Amniotic stem cell (primary cell): ENCODE measurements around the gene ATP2C2.

Source experiments
- DNase-seq: peaks from one replicate; lab custom pipeline; 2025; lab: John Stamatoyannopoulos, UW

ATP2C2 gene

GRCh38 chr16:84451781-84452180 lies 83.4 kb downstream of the ATP2C2 start:
- DNase-seq, result no peak

DNA sequence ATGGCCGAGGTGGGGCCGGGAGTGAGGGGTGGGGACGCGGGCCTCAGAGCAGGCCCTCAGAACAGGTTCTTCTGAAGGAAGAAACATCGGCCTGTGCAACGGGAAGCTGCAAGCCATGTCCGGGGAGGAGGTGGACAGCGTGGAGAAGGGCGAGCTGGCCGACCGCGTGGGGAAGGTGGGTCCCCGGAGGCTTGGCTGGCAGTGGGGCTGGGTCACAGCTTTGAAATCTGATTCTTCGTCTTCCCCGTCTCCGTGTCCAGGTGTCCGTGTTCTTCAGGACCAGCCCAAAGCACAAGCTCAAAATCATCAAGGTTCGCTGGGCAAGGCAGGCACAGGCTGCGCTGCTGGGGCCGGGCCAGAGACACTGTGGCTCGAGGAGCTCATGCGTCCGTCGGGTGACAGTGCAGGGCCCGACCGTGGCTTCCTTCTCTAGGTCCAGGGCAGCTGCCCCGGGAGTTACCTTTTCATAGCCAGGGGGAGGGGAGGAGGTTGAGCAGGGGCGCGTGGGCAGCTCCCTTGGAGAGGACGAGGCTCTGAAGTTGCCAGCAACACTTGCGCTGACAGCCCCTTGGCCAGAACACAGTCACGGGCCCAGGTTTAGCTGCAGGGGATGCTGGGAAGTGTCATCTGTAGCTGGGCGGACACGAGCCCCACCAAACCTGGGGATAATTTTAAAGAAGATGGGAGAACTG lies 84.9 kb downstream of the ATP2C2 start:
- DNase-seq, result no peak

DNA sequence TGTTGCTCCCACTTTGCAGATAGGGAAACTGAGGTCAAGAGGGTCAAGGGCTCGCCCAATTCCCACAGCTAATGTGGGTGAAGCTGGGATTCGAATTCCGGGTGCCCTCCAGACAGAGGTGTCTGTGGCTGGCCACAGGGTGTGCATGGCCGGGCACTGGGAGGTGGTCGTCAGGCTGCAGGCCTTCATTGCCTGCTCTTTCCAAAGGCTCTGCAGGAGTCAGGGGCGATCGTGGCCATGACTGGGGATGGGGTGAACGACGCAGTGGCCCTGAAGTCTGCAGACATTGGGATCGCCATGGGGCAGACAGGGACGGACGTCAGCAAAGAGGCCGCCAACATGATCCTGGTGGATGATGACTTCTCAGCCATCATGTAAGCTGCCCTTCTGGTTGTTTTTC lies 86.3 kb downstream of the ATP2C2 start:
- no peak for DNase-seq

- DNase-seq, result no peak
These were observed 86.7 kb downstream of the ATP2C2 start for GRCh38 chr16:84455031-84455430.

DNA sequence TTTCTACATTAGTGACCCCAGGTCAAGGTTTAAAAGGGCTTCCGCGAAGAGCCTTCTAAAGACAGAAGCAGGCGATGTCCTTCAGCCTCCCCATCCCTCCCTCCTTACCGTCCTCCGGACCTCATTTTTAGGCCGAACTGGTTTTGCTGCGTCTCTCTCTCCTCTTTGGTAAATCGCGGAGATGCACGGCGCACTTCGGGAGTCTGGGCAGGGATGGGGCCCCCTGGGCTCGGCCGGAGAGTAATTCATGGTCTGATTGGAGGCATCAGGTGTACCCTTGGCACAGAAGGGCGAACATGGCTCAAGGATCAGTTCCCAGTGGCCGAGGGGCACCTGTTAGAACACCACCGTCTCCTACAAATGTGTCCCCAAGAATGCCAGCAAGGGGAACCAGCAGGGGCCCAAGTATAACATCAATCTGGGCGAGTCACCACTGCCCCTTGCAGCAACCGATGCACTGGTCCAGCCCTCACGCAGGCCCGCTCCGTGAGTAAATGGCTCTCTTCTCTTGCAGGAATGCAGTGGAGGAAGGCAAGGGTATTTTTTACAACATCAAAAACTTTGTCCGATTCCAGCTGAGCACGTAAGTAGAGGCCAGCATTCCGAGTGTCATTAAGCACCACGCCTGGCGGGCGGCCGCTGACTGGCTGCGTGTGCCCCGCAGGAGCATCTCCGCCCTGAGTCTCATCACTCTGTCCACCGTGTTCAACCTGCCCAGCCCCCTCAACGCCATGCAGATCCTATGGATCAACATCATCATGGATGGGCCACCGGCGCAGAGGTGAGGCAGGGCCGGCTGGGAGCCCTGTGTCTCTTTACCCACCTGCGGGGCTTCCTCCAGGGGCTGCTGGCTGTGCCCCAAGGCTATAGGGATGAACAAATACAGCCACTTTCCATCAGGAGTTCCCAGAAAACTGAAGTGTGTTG lies 90.5 kb downstream of the ATP2C2 start:
- no peak for DNase-seq

DNA sequence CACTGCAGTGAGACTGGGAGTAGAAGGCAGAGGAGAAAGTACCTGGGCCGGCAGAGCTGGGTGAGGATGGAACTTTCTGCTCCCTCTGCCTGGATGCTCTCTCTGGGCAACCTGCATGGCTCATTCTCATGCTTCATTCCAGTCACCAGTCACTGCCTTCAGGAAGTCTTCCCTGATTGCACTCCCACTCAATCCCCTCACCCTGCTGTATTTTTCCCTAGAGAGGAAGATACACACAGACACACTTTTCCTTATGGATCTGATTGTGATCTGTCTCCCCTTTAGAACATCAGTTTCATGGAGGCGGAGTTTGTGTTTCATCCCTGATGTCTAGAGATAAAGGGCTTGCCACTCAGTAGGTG lies 91.2 kb downstream of the ATP2C2 start:
- DNase-seq, result no peak

GRCh38 chr16:84459941-84460405 lies 91.6 kb downstream of the ATP2C2 start:
- no peak for DNase-seq

- no peak for DNase-seq
These were observed 92.2 kb downstream of the ATP2C2 start for GRCh38 chr16:84460406-84461028.

DNA sequence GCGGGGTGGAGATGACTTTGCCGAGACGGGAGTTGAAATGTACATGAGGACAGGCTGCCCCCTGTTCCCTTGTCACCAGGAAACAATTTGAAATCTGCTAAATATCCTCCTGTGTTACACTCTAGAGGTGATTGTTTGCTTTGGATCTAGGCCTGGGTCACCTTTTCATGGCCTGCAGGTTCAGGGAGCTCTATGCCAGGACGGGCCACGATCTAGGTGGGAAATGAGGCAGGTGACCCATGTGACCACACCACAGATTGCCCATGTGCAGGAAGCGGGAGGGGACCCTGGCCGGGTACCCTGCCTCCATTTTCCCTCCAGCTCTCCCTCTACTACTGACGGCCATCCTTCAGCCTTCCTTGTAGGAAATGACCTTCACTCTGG lies 92.7 kb downstream of the ATP2C2 start:
- DNase-seq, result no peak

- DNase-seq, result no peak
These were observed 93.3 kb downstream of the ATP2C2 start for GRCh38 chr16:84461413-84462295.

GRCh38 chr16:84462296-84463210 lies 94.2 kb downstream of the ATP2C2 start:
- DNase-seq, result no peak

DNA sequence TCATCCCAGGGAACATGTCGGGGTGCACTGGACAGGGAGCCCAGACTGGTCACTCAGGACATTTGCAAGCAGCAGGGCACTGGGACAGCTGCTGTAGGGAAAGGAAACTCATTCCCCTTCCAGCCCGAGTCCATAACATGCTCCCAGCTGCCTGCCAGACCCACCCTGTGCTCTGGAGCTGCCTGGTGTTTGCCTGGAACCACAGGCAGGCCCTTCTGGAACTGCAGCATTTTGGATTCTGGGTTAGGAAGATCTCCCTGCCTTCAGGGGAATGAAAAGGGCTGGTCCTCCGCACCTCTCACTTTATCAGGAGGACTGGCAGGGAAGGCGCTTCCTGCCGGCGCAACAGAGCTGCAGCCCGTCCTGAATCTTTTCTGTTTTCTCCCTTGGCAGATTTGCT lies 94.9 kb downstream of the ATP2C2 start:
- no peak for DNase-seq

DNA sequence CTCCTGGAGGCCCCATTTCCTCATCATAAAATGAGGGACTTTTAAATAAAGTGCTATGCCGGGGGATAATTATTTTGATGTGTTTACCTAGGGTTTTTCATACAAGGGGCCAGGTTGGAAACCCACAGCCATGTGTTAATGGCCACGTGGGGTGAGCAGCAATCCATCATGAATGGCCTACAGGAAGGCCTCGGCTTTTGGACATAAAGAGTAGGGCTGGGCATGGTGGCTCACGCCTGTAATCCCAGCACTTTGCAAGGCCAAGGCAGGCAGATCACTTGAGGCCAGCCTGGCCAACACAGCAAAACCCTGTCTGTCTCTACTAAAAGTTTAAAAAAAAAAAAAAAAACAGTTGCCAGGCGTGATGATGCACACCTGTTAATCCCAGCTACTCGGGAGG lies 95.8 kb downstream of the ATP2C2 start:
- no peak for DNase-seq

DNA sequence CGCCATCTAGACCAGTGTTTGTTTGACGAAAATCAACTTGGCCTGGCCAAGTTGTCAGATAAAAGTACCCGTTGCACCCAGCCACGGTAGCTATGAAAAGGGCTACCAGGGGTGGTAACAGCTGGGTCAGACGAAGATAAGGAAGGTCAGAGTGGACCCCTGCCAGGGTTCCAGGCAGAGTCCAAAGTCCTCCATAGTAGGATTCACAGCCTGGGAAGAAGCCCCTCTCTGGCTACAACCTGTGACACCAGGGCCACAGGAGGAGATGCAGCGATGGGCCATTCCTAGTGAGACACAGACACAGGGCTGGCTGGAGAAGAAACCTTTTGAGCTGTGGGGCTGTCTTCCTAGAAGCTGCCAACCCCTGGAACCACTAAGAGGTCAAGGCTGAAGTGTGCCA lies 96.8 kb downstream of the ATP2C2 start:
- no peak for DNase-seq

DNA sequence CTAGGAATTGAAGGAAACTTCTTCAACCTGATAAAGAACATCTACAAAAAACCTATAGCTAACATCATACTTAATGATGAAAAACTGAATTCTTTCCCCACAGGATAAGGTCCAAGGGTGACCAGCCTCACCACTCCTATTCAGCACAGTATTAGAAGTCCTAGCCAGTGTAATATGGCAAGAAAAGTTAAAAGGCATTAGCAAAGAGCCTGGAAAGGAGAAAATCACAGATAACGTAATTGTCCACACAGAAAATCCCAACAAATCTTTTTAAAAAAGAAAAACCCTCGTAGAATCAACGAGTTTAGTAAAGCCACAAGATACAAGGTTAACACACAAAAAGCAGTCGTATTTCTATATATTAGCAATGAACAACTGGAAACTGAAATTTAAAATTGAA lies 98.4 kb downstream of the ATP2C2 start:
- DNase-seq, result no peak

GRCh38 chr16:84467256-84467655 lies 98.9 kb downstream of the ATP2C2 start:
- no peak for DNase-seq

DNA sequence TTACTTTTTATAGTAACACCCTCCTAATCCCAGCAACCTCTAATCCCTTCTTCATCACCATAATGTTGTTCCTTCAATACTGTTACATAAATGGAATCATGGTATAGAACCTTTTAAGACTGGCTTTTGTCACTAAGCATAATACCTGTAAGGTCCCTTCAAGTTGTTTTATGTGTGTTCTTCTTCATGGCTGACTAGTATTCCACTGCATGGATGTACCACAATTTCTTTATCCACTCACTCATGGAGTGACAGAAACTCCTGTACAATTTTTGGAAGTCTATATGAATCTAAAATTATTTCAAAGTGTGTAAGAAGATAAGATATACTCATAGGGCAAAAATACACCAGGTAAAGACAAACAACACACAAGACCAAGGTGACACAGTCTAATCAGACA lies 99.4 kb downstream of the ATP2C2 start:
- no peak for DNase-seq

- DNase-seq, result no peak
These were observed 103.0 kb downstream of the ATP2C2 start for GRCh38 chr16:84471316-84471715.

DNA sequence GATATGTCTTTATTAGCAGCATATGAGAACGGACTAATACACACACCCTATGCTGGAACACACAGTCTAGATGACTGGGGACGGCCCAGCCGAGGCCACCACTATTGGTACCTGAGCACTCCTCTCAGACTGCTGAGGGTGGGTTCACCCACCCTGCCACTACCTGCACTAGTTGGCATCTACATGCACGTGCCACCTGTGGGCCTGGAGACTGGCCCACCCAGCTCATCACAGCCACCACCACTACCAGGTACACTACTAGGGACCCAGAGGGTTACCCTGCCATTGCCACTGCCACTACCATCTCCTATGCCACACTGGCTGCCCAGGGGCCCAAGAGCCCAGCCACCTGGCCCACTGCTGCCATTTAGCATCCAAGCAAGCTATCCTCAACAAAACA lies 103.6 kb downstream of the ATP2C2 start:
- no peak for DNase-seq

DNA sequence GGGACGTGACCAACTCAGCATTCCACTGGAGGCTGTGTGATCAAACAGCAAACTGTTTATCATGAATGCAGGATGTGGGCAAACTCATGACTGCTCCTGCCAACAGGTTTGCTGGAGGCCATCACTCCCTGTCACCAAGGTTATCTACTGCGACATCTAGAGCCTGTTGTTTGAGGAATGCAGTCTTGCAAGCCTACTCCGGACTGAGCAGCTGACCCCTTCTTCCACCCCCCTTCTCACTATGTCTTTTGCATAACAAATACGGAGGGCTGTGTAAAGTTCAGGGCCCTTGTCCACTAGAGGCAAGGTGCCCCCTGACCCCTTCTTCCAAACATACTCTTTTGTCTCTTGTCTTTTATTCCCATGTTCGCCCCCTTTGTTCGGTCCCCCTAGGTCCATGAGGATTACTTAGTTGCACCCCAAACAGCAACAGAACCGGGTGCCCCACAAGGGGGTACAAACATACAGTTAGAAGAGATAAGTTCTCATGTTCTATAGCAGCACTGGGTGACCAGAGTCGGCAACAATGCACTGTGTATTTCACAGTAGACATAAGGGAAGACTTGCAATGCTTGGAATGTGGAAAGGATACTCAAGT lies 107.4 kb downstream of the ATP2C2 start:
- no peak for DNase-seq
